SK-N-MC (cell line): Measurements from ENCODE around the gene ROCK2.
"Not testable (repeated sequence)": the region's sequence is repeated elsewhere in the genome, so short reads cannot be mapped to it uniquely, and the experiment has no call there.

Experiments
- DNase-seq: peaks from one replicate; pipeline ENCODE4 v3.0.0-alpha.2; 2011; ENCODE audit warnings: low read depth, low spot score
- H3K27ac ChIP-seq: fragments of 200-600 bp; sonication (generic); 2 replicates; pipeline ENCODE4 v1.5.1; 2016; ENCODE audit warnings: mixed run types
- H3K36me3 ChIP-seq: fragments of 200-600 bp; sonication (generic); 2 replicates; pipeline ENCODE4 v1.6.1; 2017; ENCODE audit warnings: antibody characterized with exemption, low read length, mixed read lengths; ENCODE audit not compliant: insufficient read depth
- H3K4me3 ChIP-seq: fragments of 200-600 bp; sonication (generic); 2 replicates; pipeline ENCODE4 v1.5.1; 2016
- H3K9ac ChIP-seq: fragments of 200-600 bp; sonication (generic); 2 replicates; pipeline ENCODE4 v1.8.0; 2017; ENCODE audit warnings: mixed run types, mixed read lengths; ENCODE audit not compliant: insufficient read length
- H3K9me3 ChIP-seq: fragments of 200-600 bp; sonication (generic); 2 replicates; pipeline ENCODE4 v1.6.1; 2017; ENCODE audit warnings: low read depth, mild to moderate bottlenecking, antibody characterized with exemption, low read length, moderate library complexity, mixed read lengths
- EZH2 ChIP-seq: fragments of 200-600 bp; sonication (generic); IDR thresholded peaks from one replicate; pipeline ENCODE4 v1.6.1; 2017; ENCODE audit warnings: antibody characterized with exemption
- FOXP2 ChIP-seq: optimal IDR thresholded peaks from 2 replicates; pipeline ENCODE3; 2011; ENCODE audit warnings: mild to moderate bottlenecking, moderate library complexity; ENCODE audit not compliant: insufficient read depth; ENCODE audit errors: extremely low read length, control extremely low read depth
- POLR2AphosphoS5 ChIP-seq: IDR thresholded peaks from 2 replicates; pipeline ENCODE4 v1.6.1; 2012; ENCODE audit warnings: mild to moderate bottlenecking, low read depth, low read length, borderline replicate concordance

The ROCK2 gene

DNA sequence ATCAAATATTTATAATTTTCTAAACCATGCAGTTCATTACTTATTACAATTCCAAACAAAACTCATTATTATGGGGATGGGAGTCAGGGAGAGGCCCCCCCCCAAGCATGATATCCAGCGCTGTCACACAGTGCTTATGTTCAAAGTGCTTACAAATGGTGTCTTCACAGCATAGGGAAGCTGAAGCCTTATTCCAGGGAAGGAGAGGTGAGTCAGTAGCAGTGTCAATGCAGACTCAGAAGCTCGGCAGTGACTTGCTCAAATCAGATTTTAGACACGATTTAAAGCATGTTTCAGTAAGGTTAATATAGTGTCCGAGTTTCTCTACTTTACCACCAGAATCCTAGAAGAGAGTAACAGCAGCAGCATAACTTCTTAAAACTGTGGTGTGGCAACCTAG lies 164.5 kb downstream of the ROCK2 start:
- DNase-seq = no peak
- no peak for TF ChIP-seq POLR2AphosphoS5
- no peak for TF ChIP-seq FOXP2
- no peak for TF ChIP-seq EZH2
- Histone ChIP-seq H3K9me3 (no peaks in the 10 kb centered on the region), H3K27ac (no peak overlapping the region), H3K9ac (no peak overlapping the region), H3K36me3 (peaks cover 8% of the 10 kb centered on the region), H3K4me3 (no peak overlapping the region)

DNA sequence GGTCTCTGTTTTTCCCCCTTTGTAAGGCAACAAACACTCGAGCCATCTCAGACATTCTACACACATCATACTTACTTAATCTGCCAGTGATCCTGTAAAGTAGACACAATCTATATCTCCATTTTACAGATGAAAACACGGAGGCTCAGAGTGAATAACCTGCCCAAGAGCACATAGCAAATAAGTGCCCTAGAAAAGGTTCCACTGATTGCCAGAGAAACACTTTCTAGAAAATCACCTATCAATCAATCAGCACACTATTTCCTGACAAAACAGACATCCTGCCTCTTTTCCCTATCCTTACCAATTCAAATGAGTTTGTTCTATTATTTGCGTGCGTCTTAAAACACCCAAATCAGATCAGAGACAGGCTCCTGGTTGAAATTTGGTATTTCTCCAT lies 165.2 kb downstream of the ROCK2 start:
- no peak for TF ChIP-seq POLR2AphosphoS5
- no peak for TF ChIP-seq FOXP2
- TF ChIP-seq EZH2 = no peak
- no peaks in the 10 kb centered on the region for H3K9me3 ChIP-seq
- no peak overlapping the region for H3K27ac ChIP-seq
- peaks cover 7% of the 10 kb centered on the region for H3K36me3 ChIP-seq
- no peak for DNase-seq
- no peak overlapping the region for H3K4me3 ChIP-seq
- H3K9ac ChIP-seq = no peak overlapping the region

DNA sequence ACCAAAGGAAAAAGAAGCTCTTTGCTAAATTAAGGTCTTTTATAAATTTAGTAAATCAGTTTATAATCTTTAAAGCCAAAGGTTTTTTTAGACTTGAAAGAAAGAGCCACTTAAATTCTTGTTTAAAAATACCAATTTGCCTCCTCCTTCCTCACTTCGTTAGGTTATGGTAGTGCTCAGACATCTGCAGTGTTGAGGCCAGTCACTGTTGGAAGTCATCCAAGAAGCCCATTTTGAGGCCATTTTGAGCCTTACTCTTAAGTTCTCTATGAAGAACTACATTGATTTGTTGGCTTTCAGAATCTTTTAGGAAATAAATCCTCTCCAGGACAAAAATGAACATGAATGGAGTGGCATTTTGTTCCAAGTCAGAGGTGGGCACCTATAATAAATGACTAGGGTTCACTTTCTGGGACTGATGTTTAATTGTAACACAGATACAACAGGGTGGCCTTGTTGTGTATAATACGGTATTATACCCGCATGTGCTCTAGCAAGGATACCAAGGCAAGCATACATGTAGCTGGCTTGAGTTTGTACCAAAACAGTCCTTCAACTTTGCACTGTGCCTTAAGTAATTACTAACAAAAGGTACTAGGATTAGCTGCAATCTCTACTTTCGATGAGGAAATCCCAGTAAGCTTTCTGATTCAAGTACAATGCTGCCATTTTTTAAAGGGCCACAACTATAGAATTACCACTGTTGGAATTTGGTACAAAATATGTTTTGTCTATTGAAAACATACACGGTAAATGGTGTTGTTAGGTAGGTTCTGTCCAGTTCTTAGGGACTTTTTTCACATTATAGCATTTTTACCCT lies 166.4 kb downstream of the ROCK2 start:
- no peak for DNase-seq
- H3K9ac ChIP-seq = no peak overlapping the region
- peaks cover 7% of the 10 kb centered on the region for H3K36me3 ChIP-seq
- no peaks in the 10 kb centered on the region for H3K9me3 ChIP-seq
- no peak overlapping the region for H3K4me3 ChIP-seq
- TF ChIP-seq EZH2 = no peak
- TF ChIP-seq FOXP2 = no peak
- TF ChIP-seq POLR2AphosphoS5 = no peak
- H3K27ac ChIP-seq = peak overlapping the region; percentile 47; the same call in 1 of the 2 replicates

DNA sequence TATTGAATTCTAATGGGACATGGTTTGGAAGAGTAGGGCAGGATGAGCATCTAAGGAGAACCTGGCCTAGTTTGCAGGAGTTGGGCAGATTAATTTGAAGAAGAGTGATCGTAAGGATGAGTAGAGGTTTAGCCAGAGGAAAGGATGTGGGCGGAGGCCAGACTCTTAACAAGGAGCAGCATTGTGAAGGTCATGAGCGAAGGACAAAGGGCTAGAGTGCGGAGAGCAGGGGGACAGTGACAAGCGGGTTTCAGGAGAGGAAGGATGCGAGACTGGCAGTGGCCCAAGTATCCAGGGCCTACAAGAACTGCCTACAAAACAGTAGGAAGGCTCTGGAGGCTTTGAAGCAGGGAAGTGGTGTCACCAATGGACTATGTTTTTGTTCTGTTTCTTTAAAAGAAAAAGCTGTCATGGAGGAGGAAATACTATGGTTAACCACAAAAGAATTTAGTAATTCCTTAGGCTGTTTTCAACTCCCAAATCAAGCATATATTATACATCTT lies 169.1 kb downstream of the ROCK2 start:
- Histone ChIP-seq H3K4me3 (no peak overlapping the region), H3K27ac (peak overlapping the region; percentile 52), H3K9me3 (no peaks in the 10 kb centered on the region), H3K36me3 (peaks cover 3% of the 10 kb centered on the region; the same call in 1 of the 2 replicates), H3K9ac (no peak overlapping the region)
- TF ChIP-seq FOXP2 (no peak), EZH2 (no peak), POLR2AphosphoS5 (no peak)
- DNase-seq = peak; percentile 77

DNA sequence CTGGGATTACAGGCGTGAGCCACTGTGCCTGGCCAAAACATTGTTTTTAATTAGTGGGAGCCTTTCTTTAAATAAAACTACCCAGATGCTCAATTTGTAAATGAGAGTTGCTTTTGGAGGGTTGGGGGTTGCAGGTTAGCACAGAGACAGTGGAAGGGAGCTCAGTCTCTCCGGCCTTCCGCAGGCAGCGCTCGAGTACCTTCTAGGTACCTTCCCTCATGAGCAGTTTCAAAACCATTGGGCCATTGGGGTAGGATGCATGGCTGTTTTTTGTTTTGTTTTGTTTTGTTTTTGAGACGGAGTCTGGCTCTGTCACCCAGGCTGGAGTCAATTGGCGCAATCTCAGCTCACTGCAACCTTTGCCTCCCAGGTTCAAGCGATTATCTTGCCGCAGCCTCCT lies 170.2 kb downstream of the ROCK2 start:
- no peak for DNase-seq
- no peaks in the 10 kb centered on the region for H3K9me3 ChIP-seq
- peaks cover 3% of the 10 kb centered on the region; the same call in 1 of the 2 replicates for H3K36me3 ChIP-seq
- H3K4me3 ChIP-seq = no peak overlapping the region
- TF ChIP-seq EZH2 (no peak), FOXP2 (no peak), POLR2AphosphoS5 (no peak)
- H3K9ac ChIP-seq = no peak overlapping the region
- no peak overlapping the region for H3K27ac ChIP-seq

DNA sequence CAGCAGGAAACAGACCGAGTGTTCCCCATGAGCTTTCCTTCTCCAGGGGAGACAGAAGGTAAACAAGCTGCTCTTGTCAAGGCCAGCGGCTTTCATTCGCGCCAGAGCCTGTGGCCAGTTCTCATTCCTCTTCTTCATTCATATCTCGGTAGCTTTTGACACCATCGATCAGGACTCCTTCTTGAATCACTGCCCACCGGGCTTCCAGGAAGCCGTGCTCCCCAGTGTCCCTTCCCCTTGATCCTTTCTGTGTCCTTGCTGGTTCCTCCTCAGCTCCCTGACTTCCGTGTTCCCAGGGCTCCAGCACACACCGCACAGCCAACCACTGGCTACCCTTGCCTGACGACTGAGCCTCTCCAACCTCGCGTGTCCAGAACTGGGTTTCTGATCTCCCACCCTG lies 175.1 kb downstream of the ROCK2 start:
- Histone ChIP-seq H3K9ac (no peak overlapping the region), H3K9me3 (no peaks in the 10 kb centered on the region), H3K27ac (no peak overlapping the region), H3K36me3 (no peaks in the 10 kb centered on the region), H3K4me3 (no peak overlapping the region)
- TF ChIP-seq POLR2AphosphoS5 = no peak
- TF ChIP-seq EZH2 = no peak
- TF ChIP-seq FOXP2 = no peak
- DNase-seq = no peak

DNA sequence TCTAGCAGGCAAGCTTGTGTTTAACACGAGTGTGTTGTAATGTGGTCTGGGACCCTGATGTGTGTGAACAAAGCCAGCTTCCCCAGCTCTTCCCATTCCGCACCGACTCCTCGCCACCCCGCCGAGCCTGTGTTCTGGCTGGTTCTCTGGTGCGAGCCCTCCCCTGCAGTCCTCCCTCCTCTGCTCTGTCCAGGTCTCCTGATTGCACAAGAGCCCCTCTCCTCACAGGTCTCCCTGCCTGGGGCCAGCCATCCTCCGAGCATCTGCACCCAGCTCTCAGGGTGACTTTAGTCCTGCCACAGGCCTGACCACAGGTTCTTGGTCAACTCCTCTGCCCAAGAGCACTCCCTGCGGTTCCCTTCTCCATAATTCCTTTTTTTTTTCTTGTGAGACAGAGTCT lies 175.9 kb downstream of the ROCK2 start:
- no peaks in the 10 kb centered on the region for H3K9me3 ChIP-seq
- TF ChIP-seq POLR2AphosphoS5 (no peak), FOXP2 (no peak), EZH2 (no peak)
- no peak overlapping the region for H3K27ac ChIP-seq
- no peak overlapping the region for H3K4me3 ChIP-seq
- no peaks in the 10 kb centered on the region for H3K36me3 ChIP-seq
- DNase-seq = no peak
- no peak overlapping the region for H3K9ac ChIP-seq

DNA sequence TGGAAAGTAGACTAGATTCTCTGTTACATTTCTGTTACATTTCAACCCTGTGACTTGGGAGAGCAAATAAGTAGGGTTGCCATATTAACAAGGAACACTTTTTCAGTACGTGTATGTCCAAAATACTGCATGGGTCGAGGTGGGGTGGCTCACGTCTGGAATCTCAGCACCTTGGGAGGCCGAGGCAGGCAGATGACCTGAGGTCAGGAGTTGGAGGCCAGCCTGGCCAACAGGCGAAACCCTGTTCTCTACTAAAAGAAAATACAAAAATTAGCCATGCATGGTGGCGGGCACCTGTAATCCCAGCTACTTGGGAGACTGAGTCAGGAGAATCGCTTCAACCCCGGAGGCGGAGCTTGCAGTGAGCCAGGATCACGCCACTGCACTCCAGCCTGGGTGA lies 178.0 kb downstream of the ROCK2 start:
- no peaks in the 10 kb centered on the region for H3K36me3 ChIP-seq
- DNase-seq = no peak
- H3K9ac ChIP-seq = no peak overlapping the region
- H3K27ac ChIP-seq = no peak overlapping the region
- TF ChIP-seq FOXP2 (no peak), EZH2 (no peak), POLR2AphosphoS5 (no peak)
- H3K4me3 ChIP-seq = no peak overlapping the region
- no peaks in the 10 kb centered on the region for H3K9me3 ChIP-seq

DNA sequence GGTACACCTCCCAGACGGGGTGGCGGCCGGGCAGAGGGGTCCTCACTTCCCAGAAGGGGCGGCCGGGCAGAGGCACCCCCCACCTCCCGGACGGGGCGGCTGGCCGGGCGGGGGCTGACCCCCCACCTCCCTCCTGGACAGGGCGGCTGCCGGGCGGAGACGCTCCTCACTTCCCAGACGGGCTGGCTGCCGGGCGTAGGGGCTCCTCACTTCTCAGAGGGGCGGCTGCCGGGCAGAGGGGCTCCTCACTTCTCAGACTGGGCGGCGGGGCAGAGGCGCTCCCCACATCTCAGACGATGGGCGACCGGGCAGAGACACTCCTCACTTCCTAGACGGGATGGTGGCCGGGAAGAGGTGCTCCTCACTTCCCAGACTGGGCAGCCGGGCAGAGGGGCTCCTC lies 179.4 kb downstream of the ROCK2 start:
- H3K27ac ChIP-seq, H3K9me3 ChIP-seq, H3K4me3 ChIP-seq, DNase-seq, H3K36me3 ChIP-seq, H3K9ac ChIP-seq: not testable (repeated sequence)
